Esophagus muscularis mucosa (tissue), 4 donors: Measurements from ENCODE around the gene CTSH. TPM values are rescaled to one million over a fixed set of nuclear protein-coding genes. Genes with fewer than 3 reads are reported as not detected.

Experiments
- DNase-seq: peaks from one replicate; pipeline ENCODE4 v3.0.0-alpha.2; 2017; ENCODE audit errors: extremely low spot score
- H3K27ac ChIP-seq, 4 donors: fragments of 200-600 bp; sonication (generic); replicated peaks in 1 of 4; 1 replicate in 3 of 4; 2 replicates in 1 of 4; pipeline ENCODE4 v1.5.1; 2016 to 2019; ENCODE audit warnings: mild to moderate bottlenecking in 1 of 4
- H3K27me3 ChIP-seq, 4 donors: fragments of 200-600 bp; sonication (generic); one replicate each; pipeline versions ENCODE4 v1.5.1 to v1.6.0; 2016 to 2019
- H3K36me3 ChIP-seq, 4 donors: fragments of 200-600 bp; sonication (generic); one replicate each; pipeline ENCODE4 v1.5.1; 2016 to 2019
- H3K4me1 ChIP-seq, 4 donors: fragments of 200-600 bp; sonication (generic); one replicate each; pipeline ENCODE4 v1.5.1; 2016 to 2019
- H3K4me3 ChIP-seq, 4 donors: fragments of 200-600 bp; sonication (generic); 1 replicate in 2 of 4; 2 replicates in 2 of 4; pipeline ENCODE4 v1.5.1; 2016 to 2019; ENCODE audit warnings: mild to moderate bottlenecking in 4 of 4, moderate library complexity in 1 of 4
- H3K9me3 ChIP-seq, 4 donors: fragments of 200-600 bp; sonication (generic); 1 replicate in 3 of 4; 2 replicates in 1 of 4; pipeline ENCODE4 v1.5.1; 2016 to 2019
- CTCF ChIP-seq, 3 experiments: fragments of 200-600 bp in 2 of 3; fragments of 450-650 bp in 1 of 3; sonication (generic) in 2 of 3; IDR thresholded peaks; one replicate each; pipeline ENCODE4 v1.5.1; 2017 to 2019; ENCODE audit warnings: antibody characterized with exemption in 3 of 3, mild to moderate bottlenecking in 2 of 3, moderate library complexity in 1 of 3
- EP300 ChIP-seq: sonication (generic); formaldehyde crosslinking; IDR thresholded peaks from one replicate; pipeline ENCODE4 v1.6.1; 2017; ENCODE audit warnings: antibody characterized with exemption
- POLR2A ChIP-seq: fragments of 450-650 bp; IDR thresholded peaks from one replicate; pipeline ENCODE4 v1.6.1; 2017; ENCODE audit warnings: antibody characterized with exemption, moderate library complexity, mild to moderate bottlenecking, low read depth
- POLR2AphosphoS5 ChIP-seq, 2 donors: sonication (generic); formaldehyde crosslinking; IDR thresholded peaks; one replicate each; pipeline ENCODE4 v1.6.1; 2017; ENCODE audit warnings: antibody characterized with exemption in 2 of 2
- WGBS: methylation state at CpG from one replicate; pipeline ENCODE4 v1.1.5; 2018; 5-methylcytosine and 5-hydroxymethylcytosine counted together
- intact Hi-C: fragments of 100-400 bp; cut with DNase I; formaldehyde crosslinking; loops from one replicate; pipeline ENCODE4 v1.15.1; 2023
- total RNA-seq, 4 donors: library from RNA; depleted of rRNA; stranded (reverse); fragments of >200 nt; gene quantifications; one replicate each; pipeline versions ENCODE4 v1.1.0 to v1.2.1, GENCODE V29; 2016

CTSH gene
- total RNA-seq, 4 donors from 2014 or later: 56.1 to 114 (median 74.9) TPM

- intact Hi-C loops: loop anchor here (5.0 kb wide), 1 partner anchor 66 kb away; no protein-coding TSS in a partner anchor
- Histone ChIP-seq H3K9me3 (no peaks in the 10 kb centered on the region), H3K4me1 (peaks cover 4 to 15% (median 10%) of the 10 kb centered on the region in 4 donors), H3K27me3 (no peaks in the 10 kb centered on the region), H3K4me3 (no peak overlapping the region), H3K36me3 (no peaks in the 10 kb centered on the region), H3K27ac (no peak overlapping the region)
- TF ChIP-seq CTCF (IDR thresholded peaks at IDR 0.05): no peak
- TF ChIP-seq POLR2A: no peak
- no peak for TF ChIP-seq EP300
- no peak for TF ChIP-seq POLR2AphosphoS5 (IDR thresholded peaks at IDR 0.05)
- no peak for DNase-seq
- 95% methylated on average over 17 of the region's 19 CpGs for WGBS
Observed at GRCh38 chr15:78978601-78979179, 33.8 kb upstream of the CTSH start.

GRCh38 chr15:78977591-78978347 is 32.9 kb upstream of the CTSH start:
- no peaks in the 10 kb centered on the region for H3K27me3 ChIP-seq
- WGBS: 93% methylated on average over 10 of the region's 10 CpGs
- TF ChIP-seq CTCF (IDR thresholded peaks at IDR 0.05) (no peak), POLR2A (no peak), EP300 (no peak), POLR2AphosphoS5 (IDR thresholded peaks at IDR 0.05) (no peak)
- H3K4me1 ChIP-seq: peaks cover 0 to 10% (median 6%) of the 10 kb centered on the region in 4 donors
- H3K9me3 ChIP-seq: no peaks in the 10 kb centered on the region
- no peak for DNase-seq
- intact Hi-C loops: loop anchor here (5.0 kb wide), 1 partner anchor 65 kb away; no protein-coding TSS in a partner anchor
- no peak overlapping the region for H3K4me3 ChIP-seq
- H3K27ac ChIP-seq: no peak overlapping the region
- H3K36me3 ChIP-seq: no peaks in the 10 kb centered on the region

GRCh38 chr15:78977091-78977571 is 32.3 kb upstream of the CTSH start:
- H3K9me3 ChIP-seq: no peaks in the 10 kb centered on the region
- peaks cover 0 to 10% (median 6%) of the 10 kb centered on the region in 4 donors for H3K4me1 ChIP-seq
- H3K27me3 ChIP-seq: no peaks in the 10 kb centered on the region
- DNase-seq: no peak
- H3K36me3 ChIP-seq: no peaks in the 10 kb centered on the region
- intact Hi-C loops: loop anchor here (5.0 kb wide), 1 partner anchor 65 kb away; no protein-coding TSS in a partner anchor
- 89% methylated on average over 3 of the region's 4 CpGs for WGBS
- H3K27ac ChIP-seq: no peak overlapping the region
- TF ChIP-seq POLR2A: no peak
- TF ChIP-seq CTCF (IDR thresholded peaks at IDR 0.05): no peak
- no peak for TF ChIP-seq POLR2AphosphoS5 (IDR thresholded peaks at IDR 0.05)
- no peak for TF ChIP-seq EP300
- H3K4me3 ChIP-seq: no peak overlapping the region

- no peak for DNase-seq
- no peak overlapping the region for H3K4me3 ChIP-seq
- H3K36me3 ChIP-seq: no peaks in the 10 kb centered on the region
- TF ChIP-seq POLR2AphosphoS5 (IDR thresholded peaks at IDR 0.05): no peak
- no peak for TF ChIP-seq CTCF (IDR thresholded peaks at IDR 0.05)
- TF ChIP-seq POLR2A: no peak
- no peak for TF ChIP-seq EP300
- 82% methylated on average over 6 of the region's 7 CpGs for WGBS
- H3K27ac ChIP-seq: no peak overlapping the region
- no peaks in the 10 kb centered on the region for H3K9me3 ChIP-seq
- peaks cover 0 to 10% (median 6%) of the 10 kb centered on the region in 4 donors for H3K4me1 ChIP-seq
- no peaks in the 10 kb centered on the region for H3K27me3 ChIP-seq
- intact Hi-C loops: loop anchor here (5.0 kb wide), 1 partner anchor 64 kb away; no protein-coding TSS in a partner anchor
Observed at GRCh38 chr15:78976691-78977090, 31.8 kb upstream of the CTSH start.
